T follicular helper cell (primary cell): ENCODE measurements around the gene GOLGA3.
"Not testable (repeated sequence)": the region's sequence is repeated elsewhere in the genome, so short reads cannot be mapped to it uniquely, and the experiment has no call there.

Experiments used
- DNase-seq: peaks from one replicate; pipeline ENCODE4 v3.0.0-alpha.2; 2020; ENCODE audit warnings: low read depth

The GOLGA3 gene

GRCh38 chr12:132814232-132814631 is 14.4 kb downstream of the GOLGA3 start:
- no peak for DNase-seq

- DNase-seq = no peak
Measured at GRCh38 chr12:132813443-132813842, 15.2 kb downstream of the GOLGA3 start.

DNA sequence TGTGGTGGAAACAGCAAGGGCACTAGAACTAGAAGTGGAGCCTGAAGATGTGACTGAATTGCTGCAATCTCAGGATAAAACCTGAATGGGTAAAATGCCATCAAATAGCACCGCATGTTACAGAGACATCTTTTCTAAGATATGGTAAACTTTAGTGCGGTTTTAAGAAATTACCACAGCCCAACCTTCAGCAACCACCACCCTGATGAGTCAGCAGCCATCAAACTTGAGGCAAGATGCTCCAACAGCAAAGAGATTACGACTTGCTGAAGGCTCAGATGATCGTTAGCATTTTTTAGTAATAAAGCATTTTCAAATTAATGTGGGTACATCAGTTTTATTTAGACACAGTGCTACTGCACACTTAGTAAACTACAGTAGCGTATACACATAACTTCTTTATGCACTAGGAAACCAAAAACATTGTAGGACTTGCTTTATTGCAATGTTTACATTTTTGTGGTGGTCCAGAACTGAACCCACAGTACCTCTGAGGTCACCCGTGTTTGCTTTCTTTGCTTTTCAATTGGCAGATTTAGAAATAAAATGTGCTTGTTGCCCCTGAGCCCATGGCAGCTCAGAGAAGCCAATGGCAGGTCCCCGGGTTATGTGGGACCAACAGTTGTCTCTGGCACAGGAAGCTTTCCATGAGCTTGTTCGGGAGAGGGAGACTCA is 15.9 kb downstream of the GOLGA3 start:
- no peak for DNase-seq

GRCh38 chr12:132809391-132809790 is 19.3 kb downstream of the GOLGA3 start:
- DNase-seq = not testable (repeated sequence)

- no peak for DNase-seq
Measured at GRCh38 chr12:132807295-132808092, 21.2 kb downstream of the GOLGA3 start.

DNA sequence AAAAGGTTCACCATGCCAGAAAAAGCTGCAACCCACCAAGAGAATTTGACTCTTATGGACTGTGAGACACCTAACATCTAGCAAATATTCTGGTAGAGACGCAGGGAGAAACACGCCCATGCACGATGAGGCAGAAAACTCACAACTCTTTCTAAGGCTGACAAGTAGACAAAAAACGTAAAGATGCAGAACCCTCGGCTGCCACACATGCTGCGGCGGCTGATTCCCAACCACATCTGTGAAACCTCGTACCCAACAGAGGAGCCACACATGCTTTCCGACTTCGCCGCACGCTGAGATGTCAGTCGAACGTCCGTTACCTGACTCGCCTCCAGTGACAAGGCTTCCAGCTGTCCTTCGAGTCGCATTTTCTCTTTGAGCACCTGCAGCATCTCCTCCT is 21.8 kb downstream of the GOLGA3 start:
- DNase-seq = no peak

- DNase-seq = no peak
Measured at GRCh38 chr12:132804426-132804861, 24.2 kb downstream of the GOLGA3 start.

- DNase-seq = no peak
Measured at GRCh38 chr12:132803888-132804287, 24.8 kb downstream of the GOLGA3 start.

DNA sequence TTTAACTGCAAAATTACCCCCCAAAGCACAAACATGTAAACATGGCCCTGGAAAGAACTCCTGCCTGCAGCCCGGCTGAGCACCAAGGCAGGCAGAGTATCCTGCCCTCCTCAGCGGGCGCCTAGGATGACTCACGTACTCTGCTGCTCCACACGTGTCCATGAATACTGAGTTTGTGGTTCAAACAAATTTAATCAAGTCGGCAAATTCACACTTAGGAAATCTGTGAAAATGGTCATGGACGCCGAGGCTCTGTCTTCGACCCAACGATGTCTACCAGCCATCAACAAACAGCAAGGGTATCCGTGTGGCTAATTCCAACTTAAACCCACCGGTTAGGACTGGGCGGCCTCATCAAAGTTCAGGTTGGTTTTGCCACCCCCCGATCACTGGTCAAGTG is 25.5 kb downstream of the GOLGA3 start:
- no peak for DNase-seq

DNA sequence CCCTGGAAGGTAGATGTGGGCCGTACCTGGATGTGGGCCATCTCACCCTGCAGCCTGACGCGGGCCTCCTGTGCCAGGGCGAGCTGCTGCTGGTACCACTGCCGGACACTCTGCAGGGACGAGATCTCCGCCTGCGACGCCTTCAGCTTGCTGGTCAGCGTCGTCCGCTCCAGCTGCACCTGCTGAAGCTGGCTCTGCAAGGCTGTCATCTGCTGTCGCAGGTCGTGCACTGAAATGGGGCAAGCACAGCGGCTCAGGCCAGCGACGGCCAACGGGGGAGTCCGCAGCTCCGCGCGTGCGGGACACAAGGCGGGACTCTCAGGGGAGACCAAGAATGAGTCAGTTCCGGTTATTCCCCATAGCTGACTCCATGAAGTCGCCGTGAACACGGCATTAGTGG is 26.9 kb downstream of the GOLGA3 start:
- DNase-seq = no peak

DNA sequence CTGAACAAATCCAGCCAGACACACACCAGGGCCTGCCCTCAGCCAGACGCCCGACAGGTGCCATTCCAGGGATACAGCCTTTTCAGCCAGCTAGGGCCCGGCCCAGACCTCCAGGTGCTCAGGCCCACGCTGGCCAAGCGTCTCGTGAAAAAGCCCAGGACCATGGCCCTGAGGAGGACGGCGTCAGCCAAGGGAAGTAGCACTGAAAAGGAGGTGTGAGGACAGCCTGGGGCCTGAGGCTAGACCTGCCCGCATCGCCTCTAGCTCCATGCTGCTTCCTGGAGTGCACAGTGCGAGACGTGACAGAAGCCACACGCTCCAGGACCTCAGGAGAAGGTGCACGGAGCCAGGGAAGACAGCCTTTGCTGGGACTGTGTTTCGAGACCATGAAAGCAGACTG is 29.8 kb downstream of the GOLGA3 start:
- DNase-seq = no peak

DNA sequence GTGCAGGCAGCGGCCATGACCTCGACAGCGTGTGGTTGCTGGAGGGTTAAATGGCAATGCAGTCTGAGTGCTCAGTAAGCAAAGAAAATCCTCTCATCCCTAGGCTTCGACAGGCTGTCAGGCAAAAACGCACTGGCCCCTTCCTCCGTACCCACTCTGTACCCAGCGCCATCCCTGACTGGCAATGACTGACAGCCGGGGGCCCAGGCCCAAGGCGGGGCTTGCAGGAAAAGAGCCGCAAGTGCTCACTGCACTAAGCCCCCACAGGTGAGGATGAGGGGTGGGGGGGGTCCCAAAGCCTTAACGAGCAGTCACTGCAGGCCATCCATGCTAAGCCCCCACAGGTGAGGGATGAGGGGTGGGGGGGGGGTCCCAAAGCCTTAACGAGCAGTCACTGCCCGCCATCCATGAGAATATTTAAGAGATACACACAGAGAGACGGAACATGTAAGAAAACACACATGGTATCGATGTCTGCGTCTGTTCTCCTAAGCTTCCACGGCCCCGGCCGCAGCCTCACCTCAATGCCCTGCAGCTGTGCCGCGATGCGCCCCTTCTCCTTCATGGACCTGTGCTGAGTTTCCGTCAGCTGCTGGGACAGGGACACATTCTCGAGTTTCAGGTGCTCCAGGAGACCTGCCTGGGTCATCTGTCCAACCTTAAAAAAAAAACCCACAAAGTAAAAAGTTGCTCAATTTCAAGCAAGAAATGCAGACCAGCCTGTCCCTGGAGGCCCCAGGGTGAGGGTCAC is 30.7 kb downstream of the GOLGA3 start:
- no peak for DNase-seq

DNA sequence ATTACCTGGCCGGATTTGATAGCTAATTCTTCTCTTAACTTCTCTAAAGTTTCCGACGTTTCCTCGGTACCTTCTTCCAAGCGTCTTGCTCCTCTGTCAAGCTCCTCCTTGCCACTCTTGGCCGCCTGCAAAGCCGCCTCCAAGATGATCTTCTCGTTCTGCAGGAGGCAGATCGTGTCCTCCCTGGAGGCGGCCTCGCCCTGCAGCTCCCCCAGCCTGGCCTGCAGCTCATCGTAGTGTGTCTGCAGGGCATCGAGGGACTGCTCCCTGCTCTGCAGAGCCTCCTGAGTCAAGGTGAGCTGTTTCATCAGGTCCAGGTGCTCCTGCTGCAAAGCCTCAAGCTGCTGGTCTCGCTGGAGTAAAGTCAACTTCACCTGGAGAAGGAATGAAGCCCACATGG is 32.8 kb downstream of the GOLGA3 start:
- DNase-seq = no peak

- DNase-seq = not testable (repeated sequence)
Measured at GRCh38 chr12:132791940-132792339, 36.7 kb downstream of the GOLGA3 start.

DNA sequence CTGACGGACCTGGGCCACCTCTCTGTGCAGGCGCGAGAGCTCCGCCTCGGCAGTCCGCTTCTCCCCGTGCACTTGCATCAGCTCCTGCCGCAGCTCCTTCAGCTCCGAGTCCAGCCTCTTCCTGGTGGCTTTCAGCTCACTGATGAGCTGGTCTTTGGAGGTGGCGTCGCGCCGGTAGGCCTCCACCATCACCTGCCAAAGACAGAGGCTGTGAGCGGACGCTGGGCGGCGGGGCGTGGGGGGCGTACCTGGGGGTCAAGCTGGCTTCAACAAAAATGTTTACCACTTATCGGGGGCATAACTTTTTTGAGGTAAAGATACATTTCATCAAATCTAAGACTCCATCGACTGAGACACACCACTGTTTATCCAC is 39.6 kb downstream of the GOLGA3 start:
- DNase-seq = no peak

GRCh38 chr12:132788375-132789098 is 40.1 kb downstream of the GOLGA3 start:
- no peak for DNase-seq

DNA sequence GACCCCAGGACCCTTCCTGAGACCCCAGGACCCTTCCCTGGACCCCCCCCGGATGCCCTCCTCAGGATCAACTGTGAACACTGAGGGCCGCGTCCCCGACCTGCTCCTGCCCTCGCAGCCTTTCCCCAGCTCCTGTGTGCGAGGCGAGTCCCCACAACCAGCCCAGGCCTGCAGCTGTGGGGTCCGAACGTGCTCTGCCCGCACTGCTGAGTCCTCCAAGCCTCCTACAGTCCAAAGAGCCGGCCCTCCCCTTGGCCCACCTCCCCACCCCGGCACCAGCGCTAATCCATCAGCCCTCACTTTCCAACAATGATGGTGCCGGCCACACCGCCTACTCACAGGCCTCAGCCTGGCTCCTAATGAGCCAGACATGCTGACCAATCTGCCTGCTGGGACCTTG is 40.8 kb downstream of the GOLGA3 start:
- no peak for DNase-seq

DNA sequence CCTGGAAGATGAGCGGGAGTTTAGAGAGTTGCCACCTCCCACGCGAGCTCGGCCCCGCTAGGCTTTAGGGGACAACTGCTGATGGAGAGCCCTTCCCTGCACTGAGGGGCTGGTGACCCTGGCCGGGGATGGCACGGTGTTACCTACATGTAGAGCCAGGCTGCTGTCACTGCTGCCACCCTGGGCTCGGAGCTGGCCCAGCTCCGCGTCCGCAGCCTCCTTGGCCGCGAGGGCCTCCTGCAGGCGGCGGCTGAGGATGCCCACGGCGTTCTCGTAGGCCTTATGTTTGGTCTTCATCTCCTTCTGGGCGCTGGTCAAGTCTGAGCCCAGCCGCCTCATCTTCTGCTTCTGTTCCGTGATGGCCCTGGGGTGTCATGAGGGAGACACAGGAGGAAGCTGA is 42.5 kb downstream of the GOLGA3 start:
- DNase-seq = no peak

DNA sequence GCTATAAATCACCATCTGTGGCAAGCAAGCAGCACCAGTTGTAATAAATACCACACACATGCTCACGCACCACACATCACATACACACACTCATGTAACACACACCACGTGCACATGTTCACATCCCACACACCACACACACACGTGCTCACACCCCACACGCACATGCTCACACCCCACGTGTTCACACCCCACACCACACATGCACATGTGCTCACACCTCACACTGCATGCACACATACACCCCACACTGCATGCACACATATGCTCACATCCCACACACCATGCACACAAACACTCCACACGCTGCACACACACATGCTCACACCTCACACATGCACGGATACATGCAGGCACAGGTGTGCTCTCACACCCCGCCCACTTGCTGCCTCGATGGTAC is 44.1 kb downstream of the GOLGA3 start:
- no peak for DNase-seq

DNA sequence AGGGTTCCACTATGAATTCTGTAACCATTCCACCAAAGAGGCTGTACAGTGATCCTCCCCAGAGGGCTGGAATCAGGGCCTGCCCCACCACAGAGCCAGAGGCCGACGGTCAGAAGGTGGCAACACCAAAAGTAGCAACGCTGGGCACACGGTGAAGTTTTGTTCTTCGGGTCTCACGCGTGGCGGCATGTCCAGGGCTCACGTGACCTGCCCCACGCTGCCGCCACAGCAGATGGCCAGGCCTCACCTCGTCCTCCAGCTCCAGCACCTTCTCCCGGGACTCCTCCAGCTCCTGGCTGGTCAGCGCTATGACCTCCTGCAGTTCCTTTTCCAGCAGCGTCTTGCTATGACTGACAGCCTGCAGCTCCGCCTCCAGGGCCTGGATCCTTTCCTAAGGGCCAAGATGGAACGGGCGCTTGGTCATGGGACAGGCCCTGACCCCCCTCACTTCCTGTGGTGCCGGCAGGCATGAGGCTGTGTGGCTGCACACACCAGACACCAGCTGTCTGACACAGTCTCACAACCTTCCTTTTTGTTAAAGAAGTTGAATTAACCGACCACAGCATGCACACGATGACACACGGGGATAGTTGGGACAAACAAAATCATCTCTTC is 44.6 kb downstream of the GOLGA3 start:
- no peak for DNase-seq

- DNase-seq = no peak
Measured at GRCh38 chr12:132781938-132782337, 46.7 kb downstream of the GOLGA3 start.
